RWPE1 (cell line): ENCODE results near the gene FBXO47.
"Not testable (repeated sequence)": the region's sequence is repeated elsewhere in the genome, so short reads cannot be mapped to it uniquely, and the experiment has no call there.

Source experiments
- CTCF ChIA-PET: fragments of 350-600 bp; sonication (Branson Sonifier 250); formaldehyde crosslinking; extraction: SDS; loops from one replicate; lab custom pipeline; 2021; lab: Yijun Ruan, JAX
- POLR2A ChIA-PET: fragments of 400-600 bp; formaldehyde crosslinking; extraction: SDS; loops from one replicate; lab custom pipeline; 2020; ENCODE audit warnings: antibody characterized with exemption; ENCODE audit not compliant: low non-redundant PET; lab: Yijun Ruan, JAX
- DNase-seq: peaks from one replicate; pipeline ENCODE4 v3.0.0; 2012; ENCODE audit warnings: low spot score
- H3K27ac ChIP-seq: fragments of 450-650 bp; 2 replicates; pipeline ENCODE4 v1.5.1; 2017
- TF ChIP-seq, protein P1 (sequence below): fragments of 450-650 bp; conservative IDR thresholded peaks from 2 replicates; pipeline ENCODE4 v1.5.1; 2017; ENCODE audit warnings: low read depth, mild to moderate bottlenecking

The FBXO47 gene

GRCh38 chr17:38980490-38981217, 13.5 kb upstream of the FBXO47 start:
- no peak overlapping the region for H3K27ac ChIP-seq
- ChIA-PET POLR2A (no interaction called here), CTCF (interaction anchor here (6.6 kb wide), 1 partner anchor 171 kb away, joined by 91 read pairs; the partner anchor contains the start of gene PLXDC1)
- no peak for DNase-seq
- TF ChIP-seq, protein P1, sequence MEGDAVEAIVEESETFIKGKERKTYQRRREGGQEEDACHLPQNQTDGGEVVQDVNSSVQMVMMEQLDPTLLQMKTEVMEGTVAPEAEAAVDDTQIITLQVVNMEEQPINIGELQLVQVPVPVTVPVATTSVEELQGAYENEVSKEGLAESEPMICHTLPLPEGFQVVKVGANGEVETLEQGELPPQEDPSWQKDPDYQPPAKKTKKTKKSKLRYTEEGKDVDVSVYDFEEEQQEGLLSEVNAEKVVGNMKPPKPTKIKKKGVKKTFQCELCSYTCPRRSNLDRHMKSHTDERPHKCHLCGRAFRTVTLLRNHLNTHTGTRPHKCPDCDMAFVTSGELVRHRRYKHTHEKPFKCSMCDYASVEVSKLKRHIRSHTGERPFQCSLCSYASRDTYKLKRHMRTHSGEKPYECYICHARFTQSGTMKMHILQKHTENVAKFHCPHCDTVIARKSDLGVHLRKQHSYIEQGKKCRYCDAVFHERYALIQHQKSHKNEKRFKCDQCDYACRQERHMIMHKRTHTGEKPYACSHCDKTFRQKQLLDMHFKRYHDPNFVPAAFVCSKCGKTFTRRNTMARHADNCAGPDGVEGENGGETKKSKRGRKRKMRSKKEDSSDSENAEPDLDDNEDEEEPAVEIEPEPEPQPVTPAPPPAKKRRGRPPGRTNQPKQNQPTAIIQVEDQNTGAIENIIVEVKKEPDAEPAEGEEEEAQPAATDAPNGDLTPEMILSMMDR = no peak

DNA sequence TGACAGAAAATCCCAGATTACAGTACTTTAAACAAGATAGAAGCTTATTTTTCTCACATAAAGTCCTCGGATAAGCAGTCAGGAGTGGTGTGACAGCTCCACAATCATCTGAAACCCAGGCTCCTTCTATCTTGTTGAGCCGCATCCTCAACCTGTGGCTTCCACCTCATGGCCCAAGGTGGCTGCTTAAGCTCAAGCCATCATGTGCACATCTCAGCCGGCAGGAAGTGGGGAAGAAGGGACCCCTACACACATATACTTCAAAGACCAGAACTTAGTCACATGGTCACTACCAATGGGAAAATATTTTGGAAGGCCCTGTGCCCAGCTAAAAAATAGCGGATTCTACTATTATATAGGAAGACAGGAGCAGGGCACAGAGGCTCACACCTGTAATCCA, 11.0 kb upstream of the FBXO47 start:
- no peak for DNase-seq
- no peak overlapping the region for H3K27ac ChIP-seq
- ChIA-PET POLR2A (no interaction called here), CTCF (interaction anchor here (0.6 kb wide), 1 partner anchor 931 kb away, joined by 3 read pairs; no protein-coding TSS in a partner anchor)
- TF ChIP-seq, protein P1 = no peak

DNA sequence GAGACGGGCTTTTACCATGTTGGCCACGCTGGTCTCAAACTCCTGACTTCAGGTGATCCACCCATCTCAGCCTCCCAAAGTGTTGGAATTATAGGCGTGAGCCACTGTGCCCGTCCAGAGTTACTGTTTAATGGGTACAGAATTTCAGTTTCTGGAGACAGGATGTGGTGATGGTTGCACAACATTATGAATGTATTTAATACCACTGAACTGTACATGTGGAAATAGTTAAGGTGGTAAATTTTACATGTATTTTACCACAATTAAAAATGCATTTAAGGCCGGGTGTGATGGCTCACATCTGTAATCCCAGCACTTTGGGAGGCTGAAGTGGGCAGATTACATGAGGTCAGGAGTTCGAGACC, 9.0 kb upstream of the FBXO47 start:
- not testable (repeated sequence) for DNase-seq, H3K27ac ChIP-seq
- ChIA-PET POLR2A (interaction anchor here (0.7 kb wide), 1 partner anchor 200 kb away, joined by 4 read pairs; no protein-coding TSS in a partner anchor), CTCF (interaction anchor here (0.7 kb wide), 1 partner anchor 1905 kb away, joined by 3 read pairs; no protein-coding TSS in a partner anchor)

GRCh38 chr17:38970804-38971203, 3.6 kb upstream of the FBXO47 start:
- ChIA-PET POLR2A (no interaction called here), CTCF (interaction anchor here (1.2 kb wide), 1 partner anchor 209 kb away, joined by 3 read pairs; no protein-coding TSS in a partner anchor)
- TF ChIP-seq, protein P1 = no peak
- H3K27ac ChIP-seq = no peak overlapping the region
- DNase-seq = no peak

GRCh38 chr17:38970128-38970527, 2.9 kb upstream of the FBXO47 start:
- CTCF ChIA-PET = interaction anchor here (1.2 kb wide), 1 partner anchor 209 kb away, joined by 3 read pairs; no protein-coding TSS in a partner anchor
- POLR2A ChIA-PET = no interaction called here
- no peak overlapping the region for H3K27ac ChIP-seq
- TF ChIP-seq, protein P1 = no peak; the same call in 1 of the 2 replicates
- no peak for DNase-seq

- H3K27ac ChIP-seq = no peak overlapping the region
- TF ChIP-seq, protein P1 = no peak
- ChIA-PET POLR2A (no interaction called here), CTCF (no interaction called here)
- DNase-seq = no peak
Observed at GRCh38 chr17:38969281-38969680, 2.1 kb upstream of the FBXO47 start.

DNA sequence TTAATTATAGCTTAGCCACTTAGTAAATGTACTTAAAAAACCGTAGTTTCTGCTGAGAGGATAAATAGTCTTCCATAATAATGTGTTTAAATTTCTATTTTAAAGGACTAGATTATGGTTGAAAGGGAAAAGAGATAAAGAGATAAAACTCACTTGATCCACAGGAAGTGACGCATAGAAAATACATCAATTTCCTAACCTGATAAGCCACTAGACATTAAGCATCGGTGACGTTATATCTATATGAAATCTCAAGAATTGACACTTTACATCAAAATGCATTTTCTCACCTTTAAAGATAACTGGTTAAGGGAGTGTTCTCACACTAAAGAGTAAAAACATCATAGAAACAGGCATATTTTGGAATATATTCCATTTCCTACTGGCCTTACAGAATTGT, 5.8 kb downstream of the FBXO47 start:
- no peak for DNase-seq
- H3K27ac ChIP-seq = no peak overlapping the region
- POLR2A ChIA-PET = no interaction called here
- TF ChIP-seq, protein P1 = no peak
- CTCF ChIA-PET = no interaction called here
